Endothelial cell of umbilical vein (primary cell): ENCODE measurements around the gene METTL24. TPM values are rescaled to one million over a fixed set of nuclear protein-coding genes. Genes with fewer than 3 reads are reported as not detected.

Experiments used
- BruUV-seq: library from RNA; stranded (reverse); fragments of 400-500 nt; replicated peaks from 2 replicates; lab custom pipeline; 2021; lab: Mats Ljungman, UMichigan
- CTCF ChIA-PET: fragments of 300-600, 350-600 bp; sonication (Branson Sonifier 250); formaldehyde crosslinking; loops from one replicate; lab custom pipeline; 2021; ENCODE audit warnings: antibody characterized with exemption, inconsistent platforms; lab: Charles Lee
- POLR2A ChIA-PET: fragments of 300-600, 350-600 bp; sonication (Branson Sonifier 250); formaldehyde crosslinking; loops from one replicate; lab custom pipeline; 2021; ENCODE audit warnings: antibody characterized with exemption, inconsistent platforms; lab: Charles Lee
- DNase-seq: peaks from one replicate; pipeline ENCODE4 v3.0.0-alpha.2; 2011; ENCODE audit warnings: low read depth, low spot score
- FAIRE-seq: peaks from 2 replicates; lab custom pipeline; 2011; peaks lifted over from hg19 to GRCh38; lab: Jason Lieb, UNC
- H2AFZ ChIP-seq: 2 replicates; pipeline ENCODE4 v1.6.0; 2012; ENCODE audit warnings: low read depth, low read length, control low read depth, inconsistent platforms
- H3K27ac ChIP-seq: 2 replicates; pipeline ENCODE4 v1.5.1; 2011; ENCODE audit warnings: low read depth, mild to moderate bottlenecking, control low read depth, low read length, moderate library complexity; ENCODE audit not compliant: insufficient read depth
- H3K27me3 ChIP-seq, 2 experiments: 2 replicates each; pipeline versions ENCODE4 v1.6.0 to v1.6.1; 2011; ENCODE audit warnings: low read length in 2 of 2, mixed read lengths in 1 of 2; ENCODE audit not compliant: control insufficient read depth in 2 of 2, insufficient read depth in 2 of 2
- H3K36me3 ChIP-seq, 2 experiments: 2 replicates in 1 of 2; 3 replicates in 1 of 2; pipeline ENCODE4 v1.5.1; 2011; ENCODE audit warnings: low read length in 2 of 2, mild to moderate bottlenecking in 1 of 2, moderate library complexity in 1 of 2; ENCODE audit not compliant: control insufficient read depth in 2 of 2, insufficient read depth in 2 of 2; ENCODE audit errors: extremely low read depth in 1 of 2
- H3K4me1 ChIP-seq: 3 replicates; pipeline ENCODE4 v1.5.1; 2011; ENCODE audit warnings: mild to moderate bottlenecking, low read length; ENCODE audit not compliant: control insufficient read depth, insufficient read depth; ENCODE audit errors: extremely low read depth
- H3K4me2 ChIP-seq: 2 replicates; pipeline ENCODE4 v1.6.1; 2011; ENCODE audit warnings: low read length, control low read depth, mixed read lengths; ENCODE audit not compliant: insufficient read depth
- H3K4me3 ChIP-seq, 3 experiments: fragments of 200-600 bp in 1 of 3; sonication (generic), shearing (Covaris generic) in 1 of 3; replicated peaks in 1 of 3; 2 replicates each; pipeline ENCODE4 v1.5.1; 2011 to 2016; ENCODE audit warnings: control low read depth in 3 of 3, low read length in 3 of 3, mild to moderate bottlenecking in 2 of 3, inconsistent platforms in 1 of 3, low read depth in 1 of 3, moderate library complexity in 1 of 3; ENCODE audit not compliant: insufficient read depth in 1 of 3
- H3K79me2 ChIP-seq: 2 replicates; pipeline ENCODE4 v1.6.0; 2012; ENCODE audit warnings: low read length, inconsistent platforms; ENCODE audit not compliant: control insufficient read depth, insufficient read depth
- H3K9ac ChIP-seq: replicated peaks from 2 replicates; pipeline ENCODE3; 2011; ENCODE audit warnings: low read length, control low read depth; ENCODE audit not compliant: insufficient read depth; ENCODE audit errors: extremely low read depth
- H3K9me1 ChIP-seq: replicated peaks from 3 replicates; pipeline ENCODE4 v1.6.0; 2011; ENCODE audit warnings: mild to moderate bottlenecking, low read length; ENCODE audit not compliant: control insufficient read depth, insufficient read depth; ENCODE audit errors: extremely low read depth
- H3K9me3 ChIP-seq: replicated peaks from 2 replicates; pipeline ENCODE4 v1.5.1; 2012; ENCODE audit warnings: low read length, inconsistent platforms; ENCODE audit not compliant: control insufficient read depth, insufficient read depth
- H4K20me1 ChIP-seq: replicated peaks from 2 replicates; pipeline ENCODE3; 2011; ENCODE audit warnings: mild to moderate bottlenecking, low read length; ENCODE audit not compliant: control insufficient read depth, insufficient read depth; ENCODE audit errors: extremely low read depth
- FOS ChIP-seq: IDR thresholded peaks from 2 replicates; pipeline ENCODE4 v1.6.1; 2011; ENCODE audit warnings: mild to moderate bottlenecking, low read length, moderate library complexity, borderline replicate concordance; ENCODE audit not compliant: insufficient read depth
- GATA2 ChIP-seq: IDR thresholded peaks from 2 replicates; pipeline ENCODE4 v1.7.0; 2011; ENCODE audit warnings: low read depth, mild to moderate bottlenecking, moderate library complexity, mixed read lengths, low read length; ENCODE audit not compliant: insufficient read length, insufficient read depth
- MAX ChIP-seq: IDR thresholded peaks from 2 replicates; pipeline ENCODE4 v1.6.1; 2011; ENCODE audit not compliant: insufficient read depth, insufficient read length
- dilution Hi-C: fragments of 300-500 bp; cut with MboI; formaldehyde crosslinking; loops from one replicate; pipeline ENCODE4 v1.15.0; 2019; ENCODE audit warnings: low sequenced_read_pairs; ENCODE audit not compliant: extremely low pct_ligation_motif_present
- intact Hi-C: fragments of 100-400 bp; cut with micrococcal nuclease; formaldehyde crosslinking; loops from one replicate; pipeline ENCODE4 v1.10.0; 2022
- polyA plus RNA-seq, 4 experiments: library from polyadenylated mRNA; depleted of rRNA in 3 of 4; stranded (reverse) in 3 of 4; unstranded in 1 of 4; fragments of >200 nt; gene quantifications; 2 replicates each; pipeline versions ENCODE4 v1.2.1 to v1.2.3, GENCODE V29; 2011 to 2012; ENCODE audit warnings: missing spikeins in 1 of 4
- total RNA-seq: library from RNA; stranded (reverse); gene quantifications from 2 replicates; pipeline ENCODE4 v1.2.3, GENCODE V29; 2021

METTL24 gene
- total and polyA plus RNA-seq, 2 donors (not counting 3 experiments of a cell fraction or from before 2014, with no cell fraction given): not detected

GRCh38 chr6:110195639-110196038 lies 162.5 kb downstream of the METTL24 start:
- BruUV-seq: no TSS peak
- H3K27ac ChIP-seq: no peak overlapping the region
- no peaks in the 10 kb centered on the region for H3K9me1 ChIP-seq
- H3K27me3 ChIP-seq: no peaks in the 10 kb centered on the region
- H3K79me2 ChIP-seq: peaks cover 32% of the 10 kb centered on the region
- no peak overlapping the region for H3K4me3 ChIP-seq
- no peak overlapping the region for H3K4me2 ChIP-seq
- ChIA-PET CTCF (interaction anchor here (0.8 to 1.2 kb wide), 2 partner anchors 17 to 156 kb away, joined by 3 read pairs; no protein-coding TSS in a partner anchor), POLR2A (no interaction called here)
- DNase-seq: no peak
- peaks cover 5% of the 10 kb centered on the region for H4K20me1 ChIP-seq
- dilution Hi-C loops: no loop called here
- H3K9me3 ChIP-seq: no peaks in the 10 kb centered on the region
- FAIRE-seq: no peak
- intact Hi-C loops: no loop called here
- TF ChIP-seq GATA2: no peak
- no peak for TF ChIP-seq FOS
- no peak for TF ChIP-seq MAX
- no peak overlapping the region for H2AFZ ChIP-seq
- H3K9ac ChIP-seq: no peak overlapping the region
- H3K4me1 ChIP-seq: peaks cover 16% of the 10 kb centered on the region
- H3K36me3 ChIP-seq: peaks cover 0 to 2% of the 10 kb centered on the region in 2 experiments

Other genes starting within 250 kb of the METTL24 start
- 20.9 and 23.2 TPM in 2 replicates for gene WASF1, start 178.7 kb downstream of the METTL24 start, total RNA-seq
- 26.0 and 27.5 TPM in 2 replicates for gene WASF1, start 178.7 kb downstream of the METTL24 start, polyA plus RNA-seq
- gene CDC40, start 177.9 kb downstream of the METTL24 start, total RNA-seq: 16.2 and 18.5 TPM in 2 replicates
- 5.4 and 7.2 TPM in 2 replicates for gene CDC40, start 177.9 kb downstream of the METTL24 start, polyA plus RNA-seq
- gene DDO, start 57.2 kb upstream of the METTL24 start, total RNA-seq: not detected in 2 replicates
- not detected in 2 replicates for gene DDO, start 57.2 kb upstream of the METTL24 start, polyA plus RNA-seq
- not detected in 2 replicates for gene SLC22A16, start 118.3 kb upstream of the METTL24 start, total RNA-seq
- gene SLC22A16, start 118.3 kb upstream of the METTL24 start, polyA plus RNA-seq: not detected in 2 replicates